A673 (cell line): ENCODE data around the gene ARHGAP24.

Experiments used
- CTCF ChIP-seq: fragments of 300-800, 200-600 bp; sonication (generic); conservative IDR thresholded peaks from 2 replicates; pipeline ENCODE4 v1.5.1; 2017; ENCODE audit warnings: low read depth, mild to moderate bottlenecking, antibody characterized with exemption, low read length, moderate library complexity, mixed read lengths
- EZH2 ChIP-seq: fragments of 200-600 bp; sonication (generic); IDR thresholded peaks from 2 replicates; pipeline ENCODE4 v1.6.1; 2017; ENCODE audit warnings: borderline replicate concordance, low read depth, mild to moderate bottlenecking, mixed read lengths, antibody characterized with exemption, low read length; ENCODE audit not compliant: poor library complexity, severe bottlenecking

GRCh38 chr4:85738721-85739120 is 263.8 kb downstream of the ARHGAP24 start:
- TF ChIP-seq EZH2 (no peak), CTCF (no peak)
